ENCODE measurements around the gene ACACA.
A peak's percentile ranks its signal among the peaks of the same experiment; 100 is the strongest.

ACACA gene

GRCh38 chr17:37060928-37061327, 345.7 kb downstream of the ACACA start:
- no peak for DNase-seq

DNA sequence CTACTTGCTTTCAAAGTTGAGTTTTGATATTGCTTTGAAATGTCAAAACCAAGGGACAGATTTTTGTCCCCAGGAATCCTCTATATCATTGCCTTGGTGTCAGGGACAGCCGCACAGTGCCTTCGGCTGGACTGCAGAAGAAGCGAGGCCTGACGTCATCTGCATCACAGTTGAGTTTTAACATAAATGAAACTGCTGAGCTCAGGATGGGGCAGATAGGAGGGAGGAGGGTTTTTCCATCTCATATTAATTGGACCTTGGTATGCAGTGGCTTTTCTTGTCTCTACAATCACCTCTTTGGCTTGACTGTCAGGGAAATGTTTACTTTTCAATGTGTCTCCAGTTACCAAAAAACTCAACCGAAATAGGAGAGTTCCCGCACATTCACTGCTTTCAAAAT, 346.5 kb downstream of the ACACA start:
- DNase-seq: no peak

DNA sequence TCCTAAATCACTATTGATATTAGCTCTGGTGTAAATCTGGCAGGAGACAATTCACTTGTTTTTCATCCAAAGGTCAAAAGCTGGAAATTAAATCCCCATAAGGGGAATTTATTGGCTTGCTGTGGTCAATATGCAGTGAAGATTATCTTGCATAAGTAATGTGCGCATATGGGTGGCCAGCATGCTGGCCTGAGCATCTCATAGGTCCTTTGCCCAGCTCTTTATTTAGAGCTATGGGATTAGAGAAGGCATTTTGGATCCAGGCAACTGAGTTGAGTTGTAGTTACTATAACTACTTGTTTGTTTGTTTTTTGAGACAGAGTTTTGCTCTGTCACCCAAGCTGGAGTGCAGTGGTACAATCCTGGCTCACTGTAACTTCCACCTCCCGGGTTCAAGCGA, 347.1 kb downstream of the ACACA start:
- DNase-seq: no peak

- DNase-seq: no peak
Observed at GRCh38 chr17:37056622-37057021, 350.0 kb downstream of the ACACA start.

DNA sequence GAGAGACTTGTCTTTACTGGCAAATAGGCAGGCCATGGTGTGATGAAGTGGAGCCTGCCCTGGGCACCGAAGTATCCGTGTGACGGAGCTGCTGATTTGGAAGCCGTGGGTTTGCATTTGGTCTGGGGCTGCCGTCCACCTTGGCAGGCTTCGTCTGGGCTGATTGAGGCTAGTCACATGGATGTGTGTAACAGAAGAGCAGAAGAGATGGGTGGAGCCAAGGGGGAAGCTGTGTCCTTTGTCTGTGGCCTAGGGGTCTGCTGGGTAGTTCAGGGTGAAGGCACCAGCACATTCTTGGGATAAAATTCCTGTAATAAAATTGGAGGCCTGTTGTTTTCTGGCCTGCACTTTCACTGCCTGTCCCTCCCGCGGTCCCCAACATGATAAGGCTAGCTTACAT, 351.7 kb downstream of the ACACA start:
- DNase-seq: no peak

DNA sequence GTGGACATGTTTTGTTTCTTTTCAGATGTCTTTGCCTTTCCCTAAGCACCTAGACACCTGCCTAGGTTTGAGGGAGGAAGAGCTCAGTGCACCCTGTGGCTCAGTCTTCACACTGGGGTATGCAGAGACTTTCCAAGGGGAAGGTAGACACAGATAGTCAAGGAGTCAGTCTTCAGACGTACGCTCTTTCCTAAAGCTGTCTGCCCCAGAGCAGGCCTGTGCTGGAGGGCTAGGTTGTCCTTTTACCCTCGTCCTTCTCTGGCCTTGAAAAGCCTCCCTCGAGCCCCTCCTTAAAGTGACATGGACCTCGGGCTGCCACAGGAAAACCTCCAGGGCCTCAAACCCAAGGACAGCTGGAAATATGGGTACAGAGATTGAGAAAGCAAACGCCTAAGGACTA, 354.2 kb downstream of the ACACA start:
- no peak for DNase-seq

- DNase-seq: no peak
Observed at GRCh38 chr17:37051833-37052232, 354.8 kb downstream of the ACACA start.

- DNase-seq: no peak
Observed at GRCh38 chr17:37051381-37051780, 355.3 kb downstream of the ACACA start.

GRCh38 chr17:37050920-37051319, 355.7 kb downstream of the ACACA start:
- DNase-seq: no peak

DNA sequence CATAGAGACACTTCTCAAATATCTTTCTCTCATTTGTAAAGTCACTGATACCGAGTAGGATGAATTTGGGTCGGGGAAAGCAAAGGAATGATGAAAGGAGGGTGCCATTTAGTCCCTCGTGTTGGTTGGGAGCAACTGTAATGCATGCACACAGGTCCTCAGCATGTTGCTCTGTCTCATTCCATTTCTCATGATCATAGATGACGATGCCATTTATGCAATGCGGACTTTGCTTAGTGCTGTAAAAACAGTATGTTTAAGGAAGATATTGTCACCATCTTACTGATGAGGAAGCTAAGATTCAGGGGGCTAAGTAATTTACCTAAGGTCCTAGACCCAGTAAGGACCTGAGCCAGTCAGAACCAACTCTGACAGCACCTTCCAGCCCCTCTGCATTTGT, 357.8 kb downstream of the ACACA start:
- DNase-seq: no peak

- peak; percentile 68 for DNase-seq
Observed at GRCh38 chr17:37047631-37048104, 359.0 kb downstream of the ACACA start.

DNA sequence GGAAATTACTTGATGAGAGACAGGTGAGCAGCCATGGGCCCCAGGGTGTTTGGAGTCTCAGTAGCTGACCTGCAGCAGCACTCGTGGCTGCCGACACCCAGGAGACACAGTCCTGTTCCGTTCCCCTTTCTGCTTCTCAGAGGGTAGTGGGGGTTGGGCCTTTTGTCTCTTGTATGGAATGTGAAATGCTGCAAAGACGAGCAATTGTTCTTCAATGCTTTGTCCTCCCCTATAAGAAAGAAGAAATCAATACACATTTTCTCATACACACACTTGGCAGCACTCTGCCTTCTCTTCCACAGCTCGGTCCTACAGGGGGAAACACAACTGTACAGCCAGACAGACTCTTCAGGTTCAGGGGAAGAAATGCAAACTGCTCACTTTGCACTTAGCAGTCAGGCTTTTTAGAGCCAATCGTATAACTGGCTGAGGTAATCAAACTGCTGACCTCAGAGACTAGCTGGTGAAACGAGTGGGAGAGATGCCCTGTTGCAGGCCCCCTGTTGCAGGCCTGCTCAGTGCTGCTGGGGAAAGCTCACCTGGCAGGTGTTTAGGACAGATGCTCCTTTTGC, 361.2 kb downstream of the ACACA start:
- no peak for DNase-seq

GRCh38 chr17:37043201-37043600, 363.4 kb downstream of the ACACA start:
- DNase-seq: no peak

GRCh38 chr17:37041932-37042331, 364.7 kb downstream of the ACACA start:
- DNase-seq: no peak

DNA sequence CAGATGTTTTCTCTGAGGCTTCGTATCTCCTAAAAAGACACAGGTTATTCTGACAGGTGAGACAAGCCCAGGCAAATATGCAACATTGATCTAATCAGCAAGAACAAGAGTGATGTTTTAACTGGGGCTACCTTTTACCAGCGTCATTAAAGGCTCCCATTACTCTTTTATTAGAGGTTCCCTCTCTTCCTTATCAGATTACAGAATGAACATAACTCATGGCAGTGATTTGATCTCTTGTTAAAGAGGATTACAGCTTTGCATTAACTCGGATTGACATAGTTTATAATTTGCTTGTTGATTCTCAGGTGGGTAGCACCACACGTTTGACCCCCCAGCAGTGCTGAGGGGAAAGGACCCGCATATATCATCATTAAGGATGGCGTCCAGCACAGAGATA, 367.4 kb downstream of the ACACA start:
- no peak for DNase-seq

GRCh38 chr17:37037590-37038155, 369.0 kb downstream of the ACACA start:
- DNase-seq: no peak
